ENCODE results near the gene KNL1.

DNA sequence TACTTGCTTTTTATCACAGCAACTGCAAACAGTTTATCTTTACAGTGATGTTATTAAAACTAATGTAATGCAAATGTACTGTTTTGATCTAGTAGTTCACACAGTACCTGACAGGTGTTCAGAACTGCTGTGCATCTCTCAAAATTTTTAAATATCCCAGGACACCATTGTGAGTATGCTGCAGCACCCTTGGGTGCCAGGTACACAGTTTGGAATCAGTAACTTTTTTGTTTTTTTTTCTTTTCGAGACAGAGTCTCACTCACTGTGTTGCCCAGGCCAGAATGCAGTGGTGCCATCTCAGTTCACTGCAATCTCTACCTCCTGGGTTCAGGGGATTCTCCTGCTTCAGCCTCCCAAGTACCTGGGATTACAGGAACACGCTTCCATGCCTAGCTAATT, 3.0 kb downstream of the KNL1 start:
- TF ChIP-seq, protein P1, sequence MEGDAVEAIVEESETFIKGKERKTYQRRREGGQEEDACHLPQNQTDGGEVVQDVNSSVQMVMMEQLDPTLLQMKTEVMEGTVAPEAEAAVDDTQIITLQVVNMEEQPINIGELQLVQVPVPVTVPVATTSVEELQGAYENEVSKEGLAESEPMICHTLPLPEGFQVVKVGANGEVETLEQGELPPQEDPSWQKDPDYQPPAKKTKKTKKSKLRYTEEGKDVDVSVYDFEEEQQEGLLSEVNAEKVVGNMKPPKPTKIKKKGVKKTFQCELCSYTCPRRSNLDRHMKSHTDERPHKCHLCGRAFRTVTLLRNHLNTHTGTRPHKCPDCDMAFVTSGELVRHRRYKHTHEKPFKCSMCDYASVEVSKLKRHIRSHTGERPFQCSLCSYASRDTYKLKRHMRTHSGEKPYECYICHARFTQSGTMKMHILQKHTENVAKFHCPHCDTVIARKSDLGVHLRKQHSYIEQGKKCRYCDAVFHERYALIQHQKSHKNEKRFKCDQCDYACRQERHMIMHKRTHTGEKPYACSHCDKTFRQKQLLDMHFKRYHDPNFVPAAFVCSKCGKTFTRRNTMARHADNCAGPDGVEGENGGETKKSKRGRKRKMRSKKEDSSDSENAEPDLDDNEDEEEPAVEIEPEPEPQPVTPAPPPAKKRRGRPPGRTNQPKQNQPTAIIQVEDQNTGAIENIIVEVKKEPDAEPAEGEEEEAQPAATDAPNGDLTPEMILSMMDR (IDR thresholded peaks at IDR 0.05) = no peak
- TF ChIP-seq POLR2A (IDR thresholded peaks at IDR 0.05; ENCODE audit: low read length) = no peak
- TF ChIP-seq FOXS1 (CRISPR knock-in tag; IDR thresholded peaks at IDR 0.05) = no peak
- TF ChIP-seq, protein P2, sequence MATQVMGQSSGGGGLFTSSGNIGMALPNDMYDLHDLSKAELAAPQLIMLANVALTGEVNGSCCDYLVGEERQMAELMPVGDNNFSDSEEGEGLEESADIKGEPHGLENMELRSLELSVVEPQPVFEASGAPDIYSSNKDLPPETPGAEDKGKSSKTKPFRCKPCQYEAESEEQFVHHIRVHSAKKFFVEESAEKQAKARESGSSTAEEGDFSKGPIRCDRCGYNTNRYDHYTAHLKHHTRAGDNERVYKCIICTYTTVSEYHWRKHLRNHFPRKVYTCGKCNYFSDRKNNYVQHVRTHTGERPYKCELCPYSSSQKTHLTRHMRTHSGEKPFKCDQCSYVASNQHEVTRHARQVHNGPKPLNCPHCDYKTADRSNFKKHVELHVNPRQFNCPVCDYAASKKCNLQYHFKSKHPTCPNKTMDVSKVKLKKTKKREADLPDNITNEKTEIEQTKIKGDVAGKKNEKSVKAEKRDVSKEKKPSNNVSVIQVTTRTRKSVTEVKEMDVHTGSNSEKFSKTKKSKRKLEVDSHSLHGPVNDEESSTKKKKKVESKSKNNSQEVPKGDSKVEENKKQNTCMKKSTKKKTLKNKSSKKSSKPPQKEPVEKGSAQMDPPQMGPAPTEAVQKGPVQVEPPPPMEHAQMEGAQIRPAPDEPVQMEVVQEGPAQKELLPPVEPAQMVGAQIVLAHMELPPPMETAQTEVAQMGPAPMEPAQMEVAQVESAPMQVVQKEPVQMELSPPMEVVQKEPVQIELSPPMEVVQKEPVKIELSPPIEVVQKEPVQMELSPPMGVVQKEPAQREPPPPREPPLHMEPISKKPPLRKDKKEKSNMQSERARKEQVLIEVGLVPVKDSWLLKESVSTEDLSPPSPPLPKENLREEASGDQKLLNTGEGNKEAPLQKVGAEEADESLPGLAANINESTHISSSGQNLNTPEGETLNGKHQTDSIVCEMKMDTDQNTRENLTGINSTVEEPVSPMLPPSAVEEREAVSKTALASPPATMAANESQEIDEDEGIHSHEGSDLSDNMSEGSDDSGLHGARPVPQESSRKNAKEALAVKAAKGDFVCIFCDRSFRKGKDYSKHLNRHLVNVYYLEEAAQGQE (IDR thresholded peaks at IDR 0.05) = no peak
- TF ChIP-seq RFX5 (IDR thresholded peaks at IDR 0.05) = no peak
- no peak for TF ChIP-seq CHD4 (IDR thresholded peaks at IDR 0.05; ENCODE audit: borderline replicate concordance)
- TF ChIP-seq, protein P3, sequence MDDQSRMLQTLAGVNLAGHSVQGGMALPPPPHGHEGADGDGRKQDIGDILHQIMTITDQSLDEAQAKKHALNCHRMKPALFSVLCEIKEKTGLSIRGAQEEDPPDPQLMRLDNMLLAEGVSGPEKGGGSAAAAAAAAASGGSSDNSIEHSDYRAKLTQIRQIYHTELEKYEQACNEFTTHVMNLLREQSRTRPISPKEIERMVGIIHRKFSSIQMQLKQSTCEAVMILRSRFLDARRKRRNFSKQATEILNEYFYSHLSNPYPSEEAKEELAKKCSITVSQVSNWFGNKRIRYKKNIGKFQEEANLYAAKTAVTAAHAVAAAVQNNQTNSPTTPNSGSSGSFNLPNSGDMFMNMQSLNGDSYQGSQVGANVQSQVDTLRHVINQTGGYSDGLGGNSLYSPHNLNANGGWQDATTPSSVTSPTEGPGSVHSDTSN (IDR thresholded peaks at IDR 0.05) = no peak
- TF ChIP-seq CBX8 (IDR thresholded peaks at IDR 0.05) = no peak

All from A549 (cell line).